ENCODE data around the gene SLC32A1.

DNA sequence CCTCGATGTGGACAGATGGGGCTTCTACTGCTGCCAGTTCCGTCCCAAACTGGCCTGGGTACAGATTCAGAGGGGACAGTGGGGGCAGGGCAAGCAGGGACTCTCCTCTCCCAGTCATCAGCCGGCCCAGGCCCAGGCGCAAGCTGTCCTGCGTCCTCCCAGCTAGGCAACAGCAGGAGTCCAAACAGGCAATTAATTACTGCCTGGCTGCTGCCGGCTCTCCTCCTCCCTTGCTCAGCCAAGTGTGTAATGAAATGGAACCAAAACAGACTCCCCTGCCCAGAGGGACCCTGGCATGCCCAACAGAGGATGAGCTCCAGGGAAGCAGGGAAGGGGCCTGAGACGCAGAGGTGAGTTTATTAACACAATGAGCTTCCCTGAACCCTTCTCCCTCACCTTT, 17.8 kb upstream of the SLC32A1 start:
- TF ChIP-seq, protein P1, sequence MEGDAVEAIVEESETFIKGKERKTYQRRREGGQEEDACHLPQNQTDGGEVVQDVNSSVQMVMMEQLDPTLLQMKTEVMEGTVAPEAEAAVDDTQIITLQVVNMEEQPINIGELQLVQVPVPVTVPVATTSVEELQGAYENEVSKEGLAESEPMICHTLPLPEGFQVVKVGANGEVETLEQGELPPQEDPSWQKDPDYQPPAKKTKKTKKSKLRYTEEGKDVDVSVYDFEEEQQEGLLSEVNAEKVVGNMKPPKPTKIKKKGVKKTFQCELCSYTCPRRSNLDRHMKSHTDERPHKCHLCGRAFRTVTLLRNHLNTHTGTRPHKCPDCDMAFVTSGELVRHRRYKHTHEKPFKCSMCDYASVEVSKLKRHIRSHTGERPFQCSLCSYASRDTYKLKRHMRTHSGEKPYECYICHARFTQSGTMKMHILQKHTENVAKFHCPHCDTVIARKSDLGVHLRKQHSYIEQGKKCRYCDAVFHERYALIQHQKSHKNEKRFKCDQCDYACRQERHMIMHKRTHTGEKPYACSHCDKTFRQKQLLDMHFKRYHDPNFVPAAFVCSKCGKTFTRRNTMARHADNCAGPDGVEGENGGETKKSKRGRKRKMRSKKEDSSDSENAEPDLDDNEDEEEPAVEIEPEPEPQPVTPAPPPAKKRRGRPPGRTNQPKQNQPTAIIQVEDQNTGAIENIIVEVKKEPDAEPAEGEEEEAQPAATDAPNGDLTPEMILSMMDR (conservative IDR thresholded peaks at IDR 0.05; ENCODE audit: low read depth, low read length): no peak
- TF ChIP-seq SMC3 (IDR thresholded peaks at IDR 0.05; ENCODE audit: low read depth, low read length) (no peak), POLR2A (IDR thresholded peaks at IDR 0.05; ENCODE audit: low read depth, low read length) (no peak), MAZ (IDR thresholded peaks at IDR 0.05; ENCODE audit: borderline replicate concordance, low read depth, low read length) (no peak), CHD1 (IDR thresholded peaks at IDR 0.05; ENCODE audit: low read depth, low read length) (no peak), CEBPB (IDR thresholded peaks at IDR 0.05; ENCODE audit: low read depth, low read length) (no peak), BHLHE40 (IDR thresholded peaks at IDR 0.05; ENCODE audit: low read depth, low read length) (no peak), RCOR1 (IDR thresholded peaks at IDR 0.05; ENCODE audit: insufficient replicate concordance, low read length) (no peak), RAD21 (IDR thresholded peaks at IDR 0.05; ENCODE audit: low read length) (no peak), MAFK (IDR thresholded peaks at IDR 0.05; ENCODE audit: low read depth, low read length) (no peak), MXI1 (IDR thresholded peaks at IDR 0.05; ENCODE audit: borderline replicate concordance, low read depth, low read length) (no peak), NFE2L2 (IDR thresholded peaks at IDR 0.05; ENCODE audit: low read depth, low read length) (no peak)
- TF ChIP-seq, protein P2, sequence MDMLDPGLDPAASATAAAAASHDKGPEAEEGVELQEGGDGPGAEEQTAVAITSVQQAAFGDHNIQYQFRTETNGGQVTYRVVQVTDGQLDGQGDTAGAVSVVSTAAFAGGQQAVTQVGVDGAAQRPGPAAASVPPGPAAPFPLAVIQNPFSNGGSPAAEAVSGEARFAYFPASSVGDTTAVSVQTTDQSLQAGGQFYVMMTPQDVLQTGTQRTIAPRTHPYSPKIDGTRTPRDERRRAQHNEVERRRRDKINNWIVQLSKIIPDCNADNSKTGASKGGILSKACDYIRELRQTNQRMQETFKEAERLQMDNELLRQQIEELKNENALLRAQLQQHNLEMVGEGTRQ (IDR thresholded peaks at IDR 0.05; ENCODE audit: low read depth, low read length): no peak

Data from IMR-90 (cell line).